WERI-Rb-1 (cell line): ENCODE results near the gene HIRA.

ENCODE experiments used
- DNase-seq: peaks from one replicate; pipeline ENCODE4 v3.0.0-alpha.2; 2020
- H3K27ac ChIP-seq: fragments of 250-450 bp; sonication (Bioruptor Pico); 2 replicates; pipeline ENCODE4 v1.5.1; 2020; ENCODE audit warnings: mild to moderate bottlenecking, moderate library complexity
- H3K27me3 ChIP-seq: fragments of 250-450 bp; sonication (Bioruptor Pico); 2 replicates; pipeline ENCODE4 v1.5.1; 2021; ENCODE audit warnings: mild to moderate bottlenecking, low read depth, moderate library complexity; ENCODE audit not compliant: insufficient read depth, severe bottlenecking
- H3K36me3 ChIP-seq: fragments of 250-450 bp; sonication (Bioruptor Pico); 2 replicates; pipeline ENCODE4 v1.5.1; 2020; ENCODE audit warnings: mild to moderate bottlenecking, moderate library complexity
- H3K4me3 ChIP-seq: 2 replicates; pipeline ENCODE4 v1.5.1; 2011; ENCODE audit warnings: low read depth, mild to moderate bottlenecking, control low read depth, low read length
- H3K9me3 ChIP-seq: fragments of 250-450 bp; sonication (Bioruptor Pico); 2 replicates; pipeline ENCODE4 v1.5.1; 2021; ENCODE audit warnings: mild to moderate bottlenecking, moderate library complexity; ENCODE audit not compliant: severe bottlenecking
- CTCF ChIP-seq: IDR thresholded peaks from 2 replicates; pipeline ENCODE4 v1.5.1; 2011; ENCODE audit warnings: low read depth, mild to moderate bottlenecking, control low read depth, inconsistent platforms, low read length

Gene HIRA

DNA sequence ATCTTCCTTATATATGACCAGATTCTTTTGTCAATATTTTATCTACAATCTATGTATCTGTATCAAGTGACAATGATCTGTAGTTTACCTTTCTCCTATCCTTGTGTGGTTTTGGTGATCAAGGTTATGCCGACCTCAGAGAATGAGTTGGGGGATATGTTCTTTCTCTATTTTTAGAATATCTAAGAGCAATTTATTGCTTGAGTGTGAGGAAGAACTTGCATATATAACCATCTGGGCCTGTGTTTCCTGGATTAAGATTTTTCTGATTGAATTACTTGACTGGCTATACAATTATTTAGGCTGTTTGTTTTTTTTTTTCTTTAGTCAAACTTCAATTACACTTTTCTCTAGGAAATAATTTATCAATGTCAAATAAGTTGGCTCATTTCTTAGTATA lies 30.0 kb upstream of the HIRA start:
- no peak for TF ChIP-seq CTCF
- Histone ChIP-seq H3K4me3 (no peak overlapping the region), H3K36me3 (peaks cover 33% of the 10 kb centered on the region), H3K27ac (no peak overlapping the region), H3K9me3 (no peaks in the 10 kb centered on the region), H3K27me3 (no peaks in the 10 kb centered on the region)
- no peak for DNase-seq

DNA sequence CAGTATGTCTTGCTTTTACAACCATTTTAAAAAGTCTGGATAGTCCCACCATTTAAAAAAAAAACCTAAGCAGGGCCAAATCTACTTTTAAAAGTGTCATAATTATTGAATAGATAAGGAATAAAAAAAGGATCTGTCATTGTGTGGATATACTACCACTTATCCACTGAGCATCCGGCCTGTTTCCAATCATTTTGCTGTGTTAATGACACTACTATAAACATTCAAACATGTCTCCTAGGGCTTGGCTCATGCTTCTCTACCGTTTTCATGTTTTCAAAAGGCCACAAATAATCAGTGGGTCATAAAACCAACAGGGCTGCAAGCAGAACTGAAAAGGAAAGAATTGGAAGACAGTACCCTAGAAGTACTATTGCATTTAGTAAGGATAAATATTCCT lies 28.5 kb upstream of the HIRA start:
- no peak overlapping the region for H3K27ac ChIP-seq
- TF ChIP-seq CTCF: no peak
- H3K36me3 ChIP-seq: peaks cover 32% of the 10 kb centered on the region
- H3K4me3 ChIP-seq: no peak overlapping the region
- no peak for DNase-seq
- H3K27me3 ChIP-seq: no peaks in the 10 kb centered on the region
- no peaks in the 10 kb centered on the region for H3K9me3 ChIP-seq

DNA sequence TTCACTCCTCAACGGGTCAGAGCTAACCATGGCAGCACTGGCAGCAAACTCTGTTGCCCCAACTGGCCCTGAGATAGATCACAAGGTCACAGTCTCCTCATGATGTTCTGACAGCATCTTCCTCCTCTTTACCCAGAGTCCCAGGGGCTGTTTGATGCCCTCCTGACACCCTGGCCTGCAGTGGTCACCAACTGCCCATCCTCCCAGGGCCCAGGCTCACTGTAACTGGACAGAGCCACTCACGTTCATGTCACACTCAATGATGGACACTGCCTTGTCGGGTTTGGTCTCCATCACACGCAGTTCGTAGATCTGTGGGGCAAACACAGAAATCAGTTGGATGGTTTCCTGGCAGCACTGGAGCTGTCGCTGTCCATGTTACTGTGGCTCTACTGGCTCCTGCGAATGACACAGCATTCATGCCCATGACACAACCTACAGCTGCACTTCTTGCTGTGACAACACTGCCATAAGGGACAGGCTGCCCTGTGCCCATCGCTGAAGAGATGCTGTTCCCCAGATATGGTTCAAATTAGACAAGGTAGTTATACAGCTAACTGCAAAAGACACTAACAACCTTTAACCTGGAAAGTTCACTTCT lies 26.4 kb upstream of the HIRA start:
- Histone ChIP-seq H3K27ac (no peak overlapping the region), H3K4me3 (no peak overlapping the region), H3K9me3 (no peaks in the 10 kb centered on the region), H3K27me3 (no peaks in the 10 kb centered on the region), H3K36me3 (peaks cover 44% of the 10 kb centered on the region)
- DNase-seq: no peak
- no peak for TF ChIP-seq CTCF

GRCh38 chr22:19456541-19456940 lies 25.0 kb upstream of the HIRA start:
- no peak for TF ChIP-seq CTCF
- H3K4me3 ChIP-seq: no peak overlapping the region
- no peak overlapping the region for H3K27ac ChIP-seq
- H3K27me3 ChIP-seq: no peaks in the 10 kb centered on the region
- H3K36me3 ChIP-seq: peaks cover 57% of the 10 kb centered on the region
- H3K9me3 ChIP-seq: no peaks in the 10 kb centered on the region
- DNase-seq: no peak

DNA sequence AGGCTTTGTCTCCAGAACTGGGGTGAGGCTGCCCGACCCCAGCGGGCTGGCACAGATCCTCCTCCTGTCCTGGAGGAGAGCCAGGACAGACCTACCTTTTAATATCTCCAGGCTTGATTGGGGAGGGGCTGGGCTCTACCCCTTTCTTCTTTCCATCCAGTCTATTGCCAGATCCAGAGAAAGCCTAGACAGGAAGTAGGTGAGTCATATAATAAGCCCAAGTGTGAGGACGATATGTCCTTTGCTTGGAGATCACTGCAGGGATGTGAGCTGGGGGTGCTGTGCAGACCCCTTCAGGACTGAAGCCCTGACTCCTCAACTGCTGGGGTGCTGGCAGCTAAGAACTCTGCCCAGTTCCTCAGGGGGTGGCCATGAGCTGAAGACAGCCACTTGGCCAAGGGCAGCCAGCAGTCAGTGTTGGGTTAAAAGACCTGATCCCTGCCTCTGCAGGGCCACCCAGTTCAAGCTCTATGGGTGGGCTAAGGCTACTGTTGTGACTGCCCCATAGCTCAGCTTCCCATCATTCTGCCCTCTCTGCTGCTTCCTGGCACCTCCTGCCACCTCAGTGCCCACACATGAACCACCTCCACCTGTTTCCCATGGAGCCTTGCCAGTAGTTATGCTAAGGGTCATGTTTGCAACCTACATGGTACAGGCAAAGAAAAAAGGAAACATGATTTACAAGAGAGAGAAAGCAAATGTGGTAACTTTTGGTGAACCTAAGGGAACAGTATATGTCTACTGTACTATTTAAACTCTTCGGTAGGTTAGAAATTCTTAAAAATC lies 24.2 kb upstream of the HIRA start:
- Histone ChIP-seq H3K4me3 (no peak overlapping the region), H3K9me3 (no peaks in the 10 kb centered on the region), H3K36me3 (peaks cover 62% of the 10 kb centered on the region), H3K27ac (no peak overlapping the region), H3K27me3 (no peaks in the 10 kb centered on the region)
- no peak for DNase-seq
- TF ChIP-seq CTCF: no peak
